GM18873 (cell line): ENCODE data around the gene TNFSF15.

ENCODE experiments used
- ATAC-seq: cut with Tn5 transposase; IDR thresholded peaks from one replicate; pipeline ENCODE4 v1.9.1; 2021; ENCODE audit warnings: mild to moderate bottlenecking, moderate library complexity, moderate number of reproducible peaks; ENCODE audit not compliant: unreplicated experiment, low FRiP score

Gene TNFSF15

GRCh38 chr9:114790521-114790920 lies 15.3 kb downstream of the TNFSF15 start:
- ATAC-seq = no peak

GRCh38 chr9:114789006-114789405 lies 16.8 kb downstream of the TNFSF15 start:
- ATAC-seq = no peak

DNA sequence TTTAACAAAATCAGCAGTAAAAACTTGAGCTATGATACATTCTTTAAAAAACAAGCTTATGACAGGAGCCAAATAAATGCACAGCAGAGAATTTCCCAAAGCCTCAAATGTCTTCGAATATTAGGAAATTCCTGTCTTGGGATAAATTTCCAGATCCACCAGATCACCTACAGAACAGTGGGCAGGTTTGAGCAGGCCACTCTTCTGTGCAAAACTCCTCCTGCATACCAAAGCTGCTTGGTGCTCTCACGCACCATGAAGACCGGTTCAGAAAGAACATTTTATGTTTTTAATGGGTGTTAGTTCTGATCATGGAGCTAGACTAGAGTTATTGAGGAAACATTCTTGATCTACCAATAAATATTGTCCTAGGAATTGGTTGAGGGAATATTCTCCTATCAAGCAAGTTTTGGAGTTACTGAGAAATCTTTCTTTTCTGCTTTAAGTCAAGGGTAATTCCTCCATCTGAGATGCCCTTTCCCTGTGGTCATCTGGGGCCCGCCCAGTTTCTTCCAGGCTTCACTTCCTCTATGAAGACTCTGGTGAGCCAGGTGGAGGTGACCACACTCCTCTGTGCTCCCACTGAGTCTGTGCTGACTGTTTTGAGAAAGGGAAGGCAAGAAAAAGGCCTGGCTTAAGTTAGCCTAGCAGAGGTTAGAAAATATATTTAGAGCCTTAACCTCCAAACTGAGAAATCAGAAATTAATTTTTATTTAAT lies 17.9 kb downstream of the TNFSF15 start:
- no peak for ATAC-seq

DNA sequence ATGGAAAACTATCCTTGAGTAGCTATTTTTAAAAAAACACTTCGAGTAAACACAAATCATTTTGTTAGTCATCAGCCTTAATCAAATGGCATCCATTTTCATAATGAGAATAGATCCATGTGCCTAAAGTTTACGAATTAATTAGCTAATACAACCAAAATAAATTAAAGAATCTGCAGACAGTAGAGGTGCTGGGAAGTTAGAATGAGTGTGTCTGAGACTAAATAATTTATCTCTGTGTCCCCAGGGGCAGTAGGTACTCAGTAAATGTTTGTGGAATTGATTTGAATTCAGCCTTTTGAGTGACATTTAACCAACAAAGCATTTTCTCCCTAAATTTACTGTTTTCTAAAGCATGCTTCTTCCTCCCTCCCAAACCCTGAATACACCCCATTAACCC lies 18.6 kb downstream of the TNFSF15 start:
- no peak for ATAC-seq

DNA sequence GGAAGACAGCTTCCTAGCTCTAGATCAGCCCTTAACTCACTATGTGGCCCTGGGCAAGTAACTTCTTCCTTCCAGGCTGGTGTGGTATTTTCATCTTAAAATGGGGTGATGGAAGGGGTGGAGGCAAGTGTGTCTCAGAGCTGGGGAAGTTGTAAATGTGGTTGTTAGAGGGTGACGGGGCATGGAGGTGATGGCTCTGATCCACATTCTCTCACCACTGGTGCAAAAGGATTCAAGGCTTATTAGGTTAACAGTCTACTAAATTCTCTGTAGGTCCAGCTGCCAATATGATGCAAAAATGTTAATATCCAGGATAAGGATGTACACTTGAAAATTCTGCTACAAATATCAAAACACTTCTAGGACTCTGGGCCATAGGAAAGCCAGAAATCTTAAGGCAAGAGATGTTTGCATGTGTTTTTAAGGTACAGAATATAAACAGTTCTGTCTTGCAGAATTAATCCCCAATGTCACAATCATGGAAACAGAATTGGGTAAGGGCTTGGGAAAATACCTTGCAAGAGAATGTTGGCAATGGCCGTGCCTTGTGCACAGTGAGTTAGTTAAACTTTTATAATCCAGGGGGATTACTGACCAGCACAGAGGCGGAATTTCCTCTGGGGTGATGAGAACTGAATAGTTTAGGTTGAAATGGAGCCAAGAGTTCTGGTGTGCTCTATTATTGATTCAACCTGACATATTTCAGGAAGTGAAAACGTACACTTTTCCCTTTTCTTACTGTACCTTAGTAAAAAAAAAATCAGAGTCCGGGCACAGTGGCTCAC lies 19.8 kb downstream of the TNFSF15 start:
- no peak for ATAC-seq

GRCh38 chr9:114784721-114785279 lies 21.0 kb downstream of the TNFSF15 start:
- no peak for ATAC-seq

GRCh38 chr9:114782586-114782985 lies 23.3 kb downstream of the TNFSF15 start:
- no peak for ATAC-seq

- no peak for ATAC-seq
These were observed 26.4 kb downstream of the TNFSF15 start for GRCh38 chr9:114779352-114779845.

- ATAC-seq = no peak
These were observed 27.8 kb downstream of the TNFSF15 start for GRCh38 chr9:114777821-114778609.

DNA sequence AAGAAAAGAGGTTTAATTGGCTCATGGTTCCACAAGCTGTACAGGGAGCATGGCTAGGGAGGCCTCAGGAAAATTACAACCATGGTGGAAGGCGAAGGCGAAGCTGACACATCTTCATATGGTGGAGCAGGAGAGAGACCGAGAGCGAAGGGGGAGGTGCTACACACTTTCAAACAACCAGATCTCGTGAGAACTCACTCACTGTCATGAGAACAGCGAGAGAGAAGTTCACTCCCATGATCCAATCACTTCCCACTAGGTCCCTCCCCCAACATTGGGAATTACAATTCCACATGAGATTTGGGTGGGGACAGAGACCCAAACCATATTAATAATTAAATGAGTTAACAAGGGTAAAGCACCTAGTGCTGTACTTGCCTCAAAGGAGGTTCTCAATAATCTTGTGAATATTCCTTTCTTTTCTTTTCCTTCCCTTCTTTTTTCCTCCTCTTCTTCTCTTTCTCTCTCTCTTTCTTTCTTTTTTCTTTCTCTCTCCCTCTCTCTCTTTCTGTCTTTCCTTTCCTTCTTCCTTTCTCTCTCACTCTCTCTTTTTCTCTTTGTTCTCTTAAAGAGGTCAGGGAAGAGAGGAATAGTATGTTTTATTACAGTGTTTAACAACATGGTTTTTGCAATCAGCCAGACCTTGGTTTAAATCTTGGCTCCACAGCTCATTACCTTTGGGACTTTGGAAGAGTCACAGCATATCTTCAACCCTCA lies 29.0 kb downstream of the TNFSF15 start:
- ATAC-seq = no peak

DNA sequence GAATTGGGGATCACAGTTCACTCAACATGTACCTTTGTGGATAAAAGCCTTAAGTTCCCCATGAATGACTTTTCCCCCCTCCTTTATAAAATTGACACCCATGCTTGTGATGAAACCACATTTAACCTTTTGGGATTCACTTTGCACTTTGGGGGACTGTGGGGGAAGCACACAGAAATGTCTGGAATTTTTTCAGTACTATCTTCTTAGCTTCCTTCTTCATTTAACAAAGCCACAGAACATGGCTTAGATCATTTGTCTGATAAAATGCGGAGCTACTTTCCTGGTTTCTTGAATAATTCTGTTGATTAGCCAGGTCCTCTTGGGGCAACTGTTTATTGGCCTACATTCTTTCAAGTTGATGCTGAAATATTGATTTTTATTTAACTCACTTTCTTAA lies 29.9 kb downstream of the TNFSF15 start:
- no peak for ATAC-seq

DNA sequence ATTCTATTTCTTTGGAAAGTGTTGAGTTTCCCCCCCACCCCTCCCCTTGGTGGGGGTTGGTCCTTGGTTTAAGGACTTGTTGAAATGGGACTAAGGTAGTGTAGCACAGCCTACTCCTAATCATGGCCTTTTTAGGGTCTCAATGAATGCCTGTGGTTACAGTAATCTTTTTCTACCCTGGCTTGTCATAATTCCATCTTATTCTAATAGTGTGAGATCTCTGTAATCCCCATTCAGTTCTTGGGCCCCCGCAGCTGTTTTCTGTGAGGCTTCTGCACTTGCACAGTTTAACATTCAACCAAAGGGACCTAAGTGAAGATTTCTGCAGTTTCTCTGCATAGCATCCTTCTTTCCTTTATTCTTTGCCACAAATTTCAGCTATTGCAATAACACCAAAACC lies 30.7 kb downstream of the TNFSF15 start:
- no peak for ATAC-seq

GRCh38 chr9:114774524-114774923 lies 31.3 kb downstream of the TNFSF15 start:
- ATAC-seq = no peak

DNA sequence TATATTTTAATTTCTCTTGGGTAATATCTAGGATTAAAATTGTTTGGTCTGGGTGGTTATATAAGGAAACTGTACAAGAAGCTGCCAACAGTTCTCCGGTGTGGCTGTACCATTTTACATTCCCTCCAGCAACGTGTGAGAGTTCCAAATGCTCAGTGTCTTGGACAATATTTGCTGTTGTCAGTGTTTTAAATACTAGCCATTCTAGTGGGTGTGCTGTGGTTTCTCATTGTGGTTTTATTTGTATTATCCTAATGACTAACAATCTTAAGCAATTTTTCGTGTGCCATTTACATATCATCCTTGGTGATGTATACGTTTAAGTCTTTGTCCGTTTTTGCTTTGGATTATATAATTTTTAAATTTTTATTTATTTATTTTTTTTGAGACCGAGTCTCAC lies 34.0 kb downstream of the TNFSF15 start:
- ATAC-seq = no peak

DNA sequence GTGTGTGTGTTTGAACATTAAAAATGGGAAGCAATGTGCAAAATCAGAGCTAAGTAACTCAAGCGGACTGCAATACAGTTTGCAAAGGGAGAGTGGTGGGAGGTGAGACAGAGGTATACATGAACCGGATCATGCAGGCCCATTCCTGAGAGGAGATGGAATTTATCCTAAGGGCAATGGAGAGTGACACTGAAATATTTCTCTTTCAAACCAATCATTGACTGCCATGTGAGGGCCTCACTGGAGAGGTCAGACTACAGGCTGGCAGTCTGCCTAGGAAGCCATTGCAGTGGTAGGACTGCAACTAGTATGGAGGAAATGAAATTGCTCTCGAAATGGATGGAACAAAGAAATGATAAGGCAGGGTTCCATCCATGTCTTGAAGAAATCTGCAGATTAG lies 34.8 kb downstream of the TNFSF15 start:
- no peak for ATAC-seq

DNA sequence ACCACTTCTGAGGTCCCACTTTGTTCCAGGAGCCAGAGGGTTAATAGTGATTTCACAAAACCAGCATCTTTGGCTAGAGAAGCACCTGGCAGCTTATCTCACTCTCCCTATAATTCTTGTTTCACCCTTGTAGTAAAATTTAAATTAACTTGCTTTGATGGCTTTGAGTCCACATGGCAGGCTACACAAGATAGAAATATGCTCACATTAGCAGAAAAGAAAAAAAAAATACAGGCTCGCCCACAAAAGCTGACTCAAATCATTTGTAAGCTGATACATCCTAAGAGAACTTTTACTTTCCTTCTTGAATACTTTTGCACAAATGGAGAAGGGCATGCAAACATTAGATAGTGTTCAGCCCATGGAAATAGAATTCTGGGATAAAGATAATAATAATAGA lies 36.2 kb downstream of the TNFSF15 start:
- no peak for ATAC-seq

DNA sequence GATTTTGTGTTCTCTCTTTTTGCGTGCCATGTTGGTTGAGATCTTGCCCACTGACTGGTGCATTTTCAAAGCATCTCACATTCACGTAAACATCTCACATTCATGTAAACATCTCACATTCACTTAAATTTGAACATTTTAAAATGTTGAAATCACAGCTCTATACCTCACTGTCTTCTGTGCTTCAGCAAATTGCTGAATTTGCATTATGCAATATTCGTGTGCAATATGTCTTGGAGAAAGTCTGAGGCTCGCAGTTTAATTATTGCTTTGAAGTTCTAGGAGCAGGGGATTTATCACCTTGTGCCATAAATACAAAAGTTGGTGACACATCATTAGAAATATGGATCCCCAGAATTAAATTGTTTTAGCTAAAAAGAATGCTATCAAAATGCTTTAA lies 42.6 kb downstream of the TNFSF15 start:
- no peak for ATAC-seq

DNA sequence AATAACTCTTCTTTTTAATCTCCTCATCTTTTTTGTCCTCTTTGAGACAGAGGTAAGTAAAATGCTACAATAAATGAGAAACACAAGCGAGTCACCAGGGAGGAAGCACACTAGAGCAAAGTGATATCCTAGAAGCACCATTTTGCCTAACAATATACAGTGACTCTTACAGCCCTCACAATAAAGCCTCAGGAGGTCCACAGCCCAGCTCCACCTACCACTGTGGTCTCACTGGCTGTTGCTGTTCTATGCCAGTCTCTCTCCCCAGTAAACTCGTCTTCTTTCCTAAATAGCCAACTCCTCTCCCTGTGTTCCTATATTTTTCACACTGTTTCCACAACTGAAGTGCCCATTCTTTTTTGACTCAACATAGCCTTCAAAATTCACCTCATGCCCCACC lies 44.3 kb downstream of the TNFSF15 start:
- no peak for ATAC-seq

DNA sequence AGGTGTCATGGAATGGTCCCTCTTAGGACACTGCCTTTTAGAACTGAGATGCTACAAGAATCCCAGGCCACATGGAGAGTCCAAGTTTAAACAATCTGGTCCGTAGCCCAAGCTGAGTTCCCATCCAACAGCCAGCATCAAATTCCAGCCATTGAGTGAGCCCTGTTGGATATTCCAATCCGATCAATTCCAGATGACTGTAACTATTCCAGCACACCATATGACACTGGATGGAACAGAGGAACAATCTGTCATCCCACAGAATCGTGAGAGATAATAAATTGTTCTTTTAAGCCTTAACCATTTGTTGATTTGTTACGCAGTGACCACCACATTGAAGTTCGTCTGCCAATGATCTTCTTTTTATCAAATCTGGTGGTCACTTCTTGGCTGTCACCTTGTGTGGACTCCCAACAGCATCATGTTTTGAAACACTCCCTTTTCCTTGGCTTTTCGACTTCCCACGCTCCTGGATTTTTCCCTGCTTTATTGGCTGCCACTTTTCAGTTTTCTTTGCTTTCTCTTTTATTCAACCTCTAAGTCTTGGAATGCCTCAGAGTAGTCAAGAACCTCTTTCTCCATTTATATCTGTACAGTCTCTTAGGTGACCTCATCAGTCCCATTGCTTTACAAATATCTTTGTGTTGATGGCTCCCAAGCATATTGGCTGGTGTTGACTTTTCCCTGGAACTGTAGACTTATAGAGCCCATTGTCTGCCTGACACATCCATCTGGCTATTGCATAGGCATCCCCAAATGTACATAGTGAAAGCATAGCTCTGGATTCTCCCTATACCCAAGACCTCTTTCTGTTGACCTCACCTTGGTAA lies 46.1 kb downstream of the TNFSF15 start:
- ATAC-seq = no peak
